Activated CD4-positive, CD25-positive, alpha-beta regulatory T cell (primary cell): ENCODE data around the gene EPHA10.
"Not testable (repeated sequence)": the region's sequence is repeated elsewhere in the genome, so short reads cannot be mapped to it uniquely, and the experiment has no call there.

Source experiments
- DNase-seq, 4 experiments: peaks; one replicate each; lab custom pipeline; 2025; lab: John Stamatoyannopoulos, UW

Gene EPHA10

DNA sequence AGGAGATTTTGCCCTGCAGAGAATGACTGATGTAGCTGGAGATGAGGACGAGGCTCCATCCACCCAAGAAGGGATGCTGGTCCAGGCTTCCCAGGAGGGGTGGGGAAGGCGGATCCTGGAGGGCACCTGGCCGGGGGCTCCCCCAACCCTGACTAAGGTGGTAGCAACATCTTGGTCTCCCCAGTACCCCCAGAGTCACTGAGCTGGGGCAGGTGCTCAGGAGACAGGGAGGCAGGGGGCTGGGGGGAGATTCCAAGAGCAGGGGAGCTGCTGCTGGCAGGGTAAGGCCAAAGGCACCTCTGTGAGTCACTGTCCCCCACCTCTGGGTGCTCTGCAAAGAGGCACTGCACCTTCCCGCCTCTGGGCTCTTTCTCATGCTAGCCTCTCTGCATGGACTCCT, 48.6 kb downstream of the EPHA10 start:
- no peak for DNase-seq

DNA sequence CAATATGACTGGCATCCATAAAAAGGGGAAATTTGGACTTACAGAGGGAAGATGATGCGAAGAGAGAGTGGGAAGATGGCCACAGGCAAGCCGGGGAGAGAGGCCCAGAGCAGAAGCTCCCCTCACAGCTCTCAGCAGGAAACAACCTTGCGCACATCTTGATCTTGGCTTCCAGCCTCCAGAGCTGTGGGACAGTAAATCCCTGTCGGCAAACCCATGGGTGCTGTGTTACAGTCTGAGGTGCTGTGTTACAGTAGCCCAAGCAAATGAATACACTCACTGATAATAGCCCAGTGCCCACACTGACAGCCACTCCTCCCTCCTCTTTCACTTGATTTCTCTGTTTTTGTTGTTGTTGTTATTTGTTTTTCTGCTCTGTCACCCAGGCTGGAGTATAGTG, 50.2 kb downstream of the EPHA10 start:
- DNase-seq = no peak

- no peak for DNase-seq
Observed at GRCh38 chr1:37714226-37714625, 50.7 kb downstream of the EPHA10 start.

GRCh38 chr1:37708471-37708870, 56.4 kb downstream of the EPHA10 start:
- no peak for DNase-seq

DNA sequence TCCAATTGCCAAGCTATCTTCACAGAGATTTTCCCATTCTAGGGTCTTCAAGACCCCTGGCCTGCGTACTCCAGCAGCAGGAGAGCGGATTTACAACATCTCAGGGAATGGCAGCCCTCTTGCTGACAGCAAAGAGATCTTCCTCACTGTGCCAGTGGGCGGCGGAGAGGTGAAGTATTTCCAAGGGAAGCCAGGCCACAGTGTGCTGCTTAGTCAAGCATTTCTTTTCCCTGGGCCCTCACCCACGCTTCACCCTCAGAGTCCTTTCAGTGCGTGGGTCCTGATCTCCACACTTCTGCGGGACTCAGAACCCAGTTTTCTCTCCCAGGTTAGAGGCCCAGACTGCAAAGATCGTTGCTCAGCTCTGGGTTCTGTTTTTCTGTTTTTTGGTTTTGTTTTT, 59.5 kb downstream of the EPHA10 start:
- no peak for DNase-seq

DNA sequence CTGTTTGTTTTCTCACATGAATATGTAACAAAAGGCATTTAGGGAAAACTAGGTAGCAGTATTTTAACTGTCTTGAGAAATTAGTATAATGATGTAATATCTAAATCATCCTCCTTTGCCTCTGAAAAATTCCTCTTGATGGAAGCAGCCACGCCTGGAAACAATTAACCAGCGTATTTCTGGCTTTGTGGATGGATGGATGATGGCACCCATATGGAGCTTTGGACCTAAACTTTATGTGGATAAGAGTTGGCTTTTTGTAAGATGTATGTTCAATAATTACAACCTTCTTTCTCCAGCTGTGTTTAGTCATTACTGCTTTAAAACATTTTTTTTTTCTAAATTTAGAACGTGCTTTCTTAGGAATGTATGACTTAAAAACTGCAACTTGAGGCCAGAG, 60.0 kb downstream of the EPHA10 start:
- no peak for DNase-seq

DNA sequence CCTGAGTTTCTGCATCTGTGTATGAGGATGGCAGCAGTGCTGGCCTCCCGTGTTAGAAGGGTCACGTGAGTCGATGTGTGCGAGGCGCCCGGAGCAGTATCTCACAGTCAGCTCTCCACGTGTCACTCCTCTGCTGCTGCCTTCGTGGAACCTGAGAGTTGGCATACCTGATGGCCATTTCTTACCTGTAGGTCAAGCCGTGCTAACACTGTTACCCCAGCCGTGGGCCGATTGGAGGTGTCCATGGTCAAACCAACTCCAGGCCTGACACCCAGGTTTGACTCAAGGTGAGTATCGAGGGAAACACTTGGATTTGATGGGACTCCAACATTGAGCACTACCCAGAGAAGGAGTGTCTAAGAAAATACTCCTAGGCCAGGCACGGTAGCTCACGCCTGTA, 61.9 kb downstream of the EPHA10 start:
- DNase-seq = no peak

GRCh38 chr1:37701051-37701450, 63.9 kb downstream of the EPHA10 start:
- no peak for DNase-seq

DNA sequence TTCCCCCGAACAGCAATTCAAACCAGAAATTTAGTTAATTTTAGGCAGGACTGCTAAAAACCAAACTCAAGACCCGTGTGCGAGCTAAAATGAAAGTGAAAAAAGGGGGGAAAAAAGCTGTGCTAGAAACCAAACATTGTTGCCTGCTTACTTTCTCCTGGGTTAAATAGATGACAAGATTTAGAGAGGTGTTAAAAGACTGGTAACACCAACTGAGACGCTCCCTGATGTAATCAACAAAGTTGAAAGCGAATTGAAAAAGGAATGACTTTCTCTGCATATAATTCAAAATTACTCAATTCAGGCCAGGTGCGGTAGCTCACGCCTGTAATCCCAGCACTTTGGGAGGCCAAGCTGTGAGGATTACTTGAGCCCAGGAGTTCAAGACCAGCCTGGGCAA, 65.8 kb downstream of the EPHA10 start:
- DNase-seq = no peak

DNA sequence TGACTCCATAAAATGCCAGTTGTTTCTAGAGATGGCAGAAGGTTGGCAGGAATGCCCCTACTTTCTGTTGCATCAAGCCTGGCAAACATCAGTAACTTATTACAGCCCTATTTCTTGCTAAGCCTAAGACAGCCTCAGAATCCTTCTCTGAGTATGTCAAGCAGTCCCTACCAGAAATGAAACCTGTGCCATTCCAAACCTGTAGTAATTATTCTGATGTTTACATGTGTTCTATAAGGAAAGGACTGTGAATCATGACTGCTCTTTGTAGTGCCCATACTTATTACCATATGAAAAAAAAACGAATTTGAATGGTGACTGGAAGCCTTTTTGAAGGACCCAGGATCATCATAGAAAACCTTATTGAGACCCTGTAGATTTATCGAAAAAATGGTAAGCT, 67.2 kb downstream of the EPHA10 start:
- DNase-seq = no peak

GRCh38 chr1:37697090-37697489, 67.8 kb downstream of the EPHA10 start:
- no peak for DNase-seq

- no peak for DNase-seq
Observed at GRCh38 chr1:37692834-37693175, 72.1 kb downstream of the EPHA10 start.

DNA sequence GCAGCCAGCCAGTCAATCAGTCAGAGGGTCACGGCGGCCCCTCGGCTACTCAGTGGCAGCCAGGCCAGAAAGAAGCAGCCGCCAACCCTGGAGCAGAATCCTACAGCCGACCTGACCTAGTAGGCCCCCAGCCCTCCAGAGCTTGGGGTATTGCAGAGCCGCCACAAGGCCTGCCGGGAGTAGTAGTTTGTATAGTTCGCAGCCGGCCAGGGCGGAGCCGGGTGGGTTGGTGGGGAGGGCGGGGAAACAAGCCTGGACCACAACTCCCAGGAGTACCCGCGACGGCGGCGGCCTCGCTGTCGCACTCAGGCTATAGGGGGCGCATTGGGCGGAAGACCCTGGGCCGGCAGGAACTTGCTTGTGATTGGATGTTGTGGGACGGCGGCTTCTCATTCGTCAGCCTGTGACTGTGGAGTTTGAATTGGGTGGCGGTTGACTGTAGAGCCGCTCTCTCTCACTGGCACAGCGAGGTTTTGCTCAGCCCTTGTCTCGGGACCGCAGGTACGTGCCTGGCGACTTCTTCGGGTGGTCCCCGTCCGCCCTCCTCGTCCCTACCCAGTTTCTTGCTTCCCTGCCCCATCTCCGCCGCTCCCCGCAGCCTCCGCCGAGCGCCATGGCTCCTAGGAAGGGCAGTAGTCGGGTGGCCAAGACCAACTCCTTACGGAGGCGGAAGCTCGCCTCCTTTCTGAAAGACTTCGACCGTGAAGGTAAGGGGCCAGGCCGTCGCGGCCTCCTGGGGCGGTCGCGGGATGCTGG, 72.7 kb downstream of the EPHA10 start, which contains the start of gene CDCA8:
Gene CDCA8 (plus strand): TSS at position 439 of the 756 bp plus-strand sequence. CDS start 175 bp downstream, at position 614.
- DNase-seq = peak; percentile 94 to 97 (median 96)

DNA sequence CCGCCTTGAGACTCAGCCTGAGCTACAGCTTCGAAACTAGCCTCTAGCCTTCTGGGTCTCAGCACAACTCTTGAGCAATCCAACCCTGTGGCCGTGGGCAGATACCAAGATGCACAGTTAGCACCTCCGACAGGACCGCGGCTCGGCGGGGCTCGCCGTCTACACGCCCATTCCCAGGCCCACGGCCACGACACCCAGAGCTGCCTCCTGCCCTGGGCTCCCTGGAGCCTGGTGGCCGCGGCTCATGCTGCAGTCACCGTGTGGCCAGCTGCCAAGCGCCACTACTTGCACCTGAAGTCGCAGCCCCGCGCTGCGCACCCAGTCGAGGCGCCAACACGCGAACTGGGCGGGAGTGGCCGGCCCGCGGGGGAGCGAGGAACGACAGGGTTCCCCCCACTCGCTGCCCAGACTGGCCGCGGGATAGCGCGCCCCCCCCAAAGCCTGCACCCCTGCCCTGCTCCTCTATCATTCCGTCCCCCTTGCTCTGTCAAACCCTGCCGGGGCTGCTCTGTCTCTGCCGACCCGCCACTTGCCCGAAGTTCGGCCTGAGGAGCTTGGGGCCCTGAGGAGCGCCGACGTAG, 73.3 kb downstream of the EPHA10 start:
- peak in 2 of 4 experiments; percentile 7 to 37 for DNase-seq

GRCh38 chr1:37688926-37689325, 76.0 kb downstream of the EPHA10 start:
- DNase-seq = no peak

GRCh38 chr1:37687764-37688163, 77.2 kb downstream of the EPHA10 start:
- DNase-seq = not testable (repeated sequence)

GRCh38 chr1:37685722-37686121, 79.2 kb downstream of the EPHA10 start:
- DNase-seq = no peak

DNA sequence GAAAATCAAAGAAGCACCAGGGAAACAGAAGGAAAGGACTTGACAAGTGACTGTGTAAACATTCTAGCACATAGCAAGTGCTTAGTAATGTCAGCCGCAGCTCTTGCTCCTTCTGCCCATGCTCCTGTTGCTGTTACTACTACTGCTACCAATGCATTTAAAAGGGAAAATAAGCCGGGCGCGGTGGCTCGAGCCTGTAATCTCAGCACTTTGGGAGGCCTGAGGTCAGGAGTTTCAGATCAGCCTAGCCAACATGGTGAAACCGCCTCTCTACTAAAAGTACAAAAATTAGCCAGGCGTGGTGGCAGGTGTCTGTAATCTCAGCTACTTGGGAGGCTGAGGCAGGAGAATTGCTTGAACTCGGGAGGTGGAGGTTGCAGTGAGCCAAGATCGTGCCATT, 80.7 kb downstream of the EPHA10 start:
- DNase-seq = not testable (repeated sequence)

- DNase-seq = peak; percentile 47 to 74 (median 56)
Observed at GRCh38 chr1:37682334-37682987, 82.5 kb downstream of the EPHA10 start.

- no peak for DNase-seq
Observed at GRCh38 chr1:37680933-37681332, 84.0 kb downstream of the EPHA10 start.

DNA sequence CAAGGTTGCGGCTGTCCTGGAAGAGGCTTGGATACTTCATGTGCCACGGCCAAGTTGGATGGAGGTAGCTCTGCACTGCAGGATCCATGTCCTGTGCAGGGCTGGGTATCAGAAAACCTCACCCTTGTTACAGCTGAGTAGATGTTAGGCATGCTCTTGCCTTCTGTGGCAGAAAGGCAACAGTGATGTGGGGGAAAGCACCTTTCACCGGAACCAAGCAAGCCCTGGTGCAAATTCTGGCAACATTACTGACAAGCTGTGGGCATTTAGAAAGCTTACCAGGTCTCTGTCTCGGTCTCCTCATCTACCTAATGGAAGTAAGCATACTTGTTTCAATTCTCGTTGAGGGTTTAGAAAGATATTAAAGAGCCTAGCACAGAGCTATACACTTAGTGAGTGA, 87.1 kb downstream of the EPHA10 start:
- DNase-seq = no peak

GRCh38 chr1:37677143-37677439, 87.8 kb downstream of the EPHA10 start:
- no peak for DNase-seq
